Hematopoietic multipotent progenitor cell treated with erythropoietin and hydrocortisone succinate and interleukin-3 and kit ligand, for 17 days (in vitro differentiated cells): ENCODE data around the gene CTNNBIP1.
"Not testable (repeated sequence)": the region's sequence is repeated elsewhere in the genome, so short reads cannot be mapped to it uniquely, and the experiment has no call there.

ENCODE experiments used
- DNase-seq: peaks from one replicate; pipeline ENCODE4 v3.0.0-alpha.2; 2015; ENCODE audit warnings: low spot score

CTNNBIP1 gene

GRCh38 chr1:9803003-9803918, 106.8 kb downstream of the CTNNBIP1 start:
- not testable (repeated sequence) for DNase-seq

- DNase-seq: no peak
Observed at GRCh38 chr1:9801909-9802308, 108.2 kb downstream of the CTNNBIP1 start.
